Measurements from ENCODE around the gene INPP5A.

- TF ChIP-seq CTCF (IDR thresholded peaks at IDR 0.05) (no peak), POLR2A (IDR thresholded peaks at IDR 0.05) (no peak)
Measured at GRCh38 chr10:132713421-132714095, 176.0 kb downstream of the INPP5A start.
